Tibial nerve (tissue), 3 donors: ENCODE data around the gene SECISBP2L.

ENCODE experiments used
- CTCF ChIP-seq, 5 experiments: fragments of 200-600 bp in 3 of 5; fragments of 450-650 bp in 2 of 5; sonication (generic) in 3 of 5; IDR thresholded peaks; one replicate each; pipeline ENCODE4 v1.5.1; 2016 to 2019; ENCODE audit warnings: antibody characterized with exemption in 5 of 5, mild to moderate bottlenecking in 3 of 5, moderate library complexity in 2 of 5
- POLR2A ChIP-seq, 2 donors: fragments of 450-650 bp; IDR thresholded peaks; one replicate each; pipeline ENCODE4 v1.6.1; 2017; ENCODE audit warnings: antibody characterized with exemption in 2 of 2, mild to moderate bottlenecking in 2 of 2, moderate library complexity in 2 of 2

GRCh38 chr15:48975472-48976419, 70.5 kb downstream of the SECISBP2L start:
- TF ChIP-seq POLR2A (IDR thresholded peaks at IDR 0.05) = peak in 1 of 2 donors; percentile 32
- TF ChIP-seq CTCF (IDR thresholded peaks at IDR 0.05) = peak; percentile 94 to 99 (median 96)
